ENCODE data around the gene GYG1.

Gene GYG1

GRCh38 chr3:149016242-149016641 lies 24.9 kb downstream of the GYG1 start:
- FAIRE-seq: no peak
- no peak for DNase-seq (ENCODE audit: insufficient read length, low spot score)

GRCh38 chr3:149016669-149017541 lies 25.6 kb downstream of the GYG1 start:
- no peak for FAIRE-seq
- DNase-seq (ENCODE audit: insufficient read length, low spot score): peak; percentile 63

- DNase-seq (ENCODE audit: insufficient read length, low spot score) (no peak), FAIRE-seq (no peak)
Measured at GRCh38 chr3:149018247-149018646, 26.9 kb downstream of the GYG1 start.

GRCh38 chr3:149019580-149019979 lies 28.2 kb downstream of the GYG1 start:
- FAIRE-seq: no peak
- DNase-seq (ENCODE audit: insufficient read length, low spot score): no peak

- FAIRE-seq (no peak), DNase-seq (ENCODE audit: insufficient read length, low spot score) (no peak)
Measured at GRCh38 chr3:149020196-149020838, 29.0 kb downstream of the GYG1 start.

GRCh38 chr3:149020839-149021252 lies 29.5 kb downstream of the GYG1 start:
- FAIRE-seq (no peak), DNase-seq (ENCODE audit: insufficient read length, low spot score) (no peak)

GRCh38 chr3:149021830-149022229 lies 30.5 kb downstream of the GYG1 start:
- FAIRE-seq: no peak
- no peak for DNase-seq (ENCODE audit: insufficient read length, low spot score)

GRCh38 chr3:149023951-149024350 lies 32.6 kb downstream of the GYG1 start:
- FAIRE-seq: no peak

GRCh38 chr3:149026718-149027117 lies 35.4 kb downstream of the GYG1 start:
- FAIRE-seq (no peak), DNase-seq (ENCODE audit: insufficient read length, low spot score) (no peak)

More at GRCh38 chr3:149023951-149024350, 32.6 kb downstream of the GYG1 start:
- no peak for DNase-seq (ENCODE audit: insufficient read length, low spot score)

GRCh38 chr3:149031096-149031495 lies 39.8 kb downstream of the GYG1 start:
- DNase-seq (ENCODE audit: insufficient read length, low spot score) (no peak), FAIRE-seq (no peak)

- FAIRE-seq: peak; percentile 40
- no peak for DNase-seq (ENCODE audit: insufficient read length, low spot score)
Measured at GRCh38 chr3:149037684-149038083, 46.3 kb downstream of the GYG1 start.

- FAIRE-seq: no peak
- DNase-seq (ENCODE audit: insufficient read length, low spot score): no peak
Measured at GRCh38 chr3:149038322-149038721, 47.0 kb downstream of the GYG1 start.

GRCh38 chr3:149042789-149043386 lies 51.5 kb downstream of the GYG1 start:
- FAIRE-seq (no peak), DNase-seq (ENCODE audit: insufficient read length, low spot score) (peak; percentile 13)

- DNase-seq (ENCODE audit: insufficient read length, low spot score) (no peak), FAIRE-seq (no peak)
Measured at GRCh38 chr3:149044339-149045083, 53.2 kb downstream of the GYG1 start.

GRCh38 chr3:149055575-149055974 lies 64.2 kb downstream of the GYG1 start:
- DNase-seq (ENCODE audit: insufficient read length, low spot score) (no peak), FAIRE-seq (no peak)

GRCh38 chr3:149058198-149058597 lies 66.9 kb downstream of the GYG1 start:
- FAIRE-seq (no peak), DNase-seq (ENCODE audit: insufficient read length, low spot score) (no peak)

- no peak for DNase-seq (ENCODE audit: insufficient read length, low spot score)
- FAIRE-seq: no peak
Measured at GRCh38 chr3:149058602-149059001, 67.3 kb downstream of the GYG1 start.

GRCh38 chr3:149061776-149062175 lies 70.4 kb downstream of the GYG1 start:
- DNase-seq (ENCODE audit: insufficient read length, low spot score): no peak
- no peak for FAIRE-seq

- DNase-seq (ENCODE audit: insufficient read length, low spot score): no peak
- FAIRE-seq: no peak
Measured at GRCh38 chr3:149067883-149068282, 76.5 kb downstream of the GYG1 start.
